ENCODE results near the gene PIWIL4. TPM values are rescaled to one million over a fixed set of nuclear protein-coding genes. Genes with fewer than 3 reads are reported as not detected.

The PIWIL4 gene
- total RNA-seq, 6 experiments from 2014 or later: 0.12 to 0.43 (median 0.28) TPM

- no peak overlapping the region for H3K27ac Mint-ChIP-seq
- no peak for DNase-seq
- peaks cover 27% of the 10 kb centered on the region for H3K4me1 Mint-ChIP-seq (ENCODE audit: low read depth)
- peaks cover 23% of the 10 kb centered on the region for H3K27me3 Mint-ChIP-seq (ENCODE audit: insufficient read depth)
- no peaks in the 10 kb centered on the region for H3K36me3 Mint-ChIP-seq (ENCODE audit: low read depth)
- no peak overlapping the region for H3K4me3 Mint-ChIP-seq
- TF ChIP-seq CTCF (IDR thresholded peaks at IDR 0.05): no peak
- H3K9me3 Mint-ChIP-seq: no peaks in the 10 kb centered on the region
Observed at GRCh38 chr11:94654201-94654600, 87.0 kb downstream of the PIWIL4 start.

DNA sequence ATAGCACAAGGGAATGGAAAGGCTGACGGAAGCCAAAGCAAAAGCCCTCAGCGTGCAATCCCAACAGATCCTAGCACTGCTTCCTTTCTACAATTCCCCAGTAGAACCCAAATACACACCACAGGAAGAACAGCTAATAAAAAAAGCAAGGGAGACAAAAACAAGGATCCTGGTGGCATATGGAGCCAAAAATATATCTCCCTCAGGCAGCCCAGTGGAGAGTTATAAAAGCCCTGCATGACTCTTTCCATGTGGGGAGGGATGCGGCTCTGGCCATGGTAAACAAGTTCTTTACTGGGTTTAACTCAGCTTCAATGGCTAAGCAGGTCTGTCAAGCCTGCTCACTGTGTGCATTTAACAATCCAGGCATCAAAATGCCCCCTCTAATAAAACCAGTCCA, 88.1 kb downstream of the PIWIL4 start:
- no peak for DNase-seq
- no peaks in the 10 kb centered on the region for H3K36me3 Mint-ChIP-seq (ENCODE audit: low read depth)
- peaks cover 21% of the 10 kb centered on the region for H3K4me1 Mint-ChIP-seq (ENCODE audit: low read depth)
- TF ChIP-seq CTCF (IDR thresholded peaks at IDR 0.05): no peak
- H3K27me3 Mint-ChIP-seq (ENCODE audit: insufficient read depth): peaks cover 31% of the 10 kb centered on the region
- no peak overlapping the region for H3K4me3 Mint-ChIP-seq
- H3K27ac Mint-ChIP-seq: no peak overlapping the region
- no peaks in the 10 kb centered on the region for H3K9me3 Mint-ChIP-seq

DNA sequence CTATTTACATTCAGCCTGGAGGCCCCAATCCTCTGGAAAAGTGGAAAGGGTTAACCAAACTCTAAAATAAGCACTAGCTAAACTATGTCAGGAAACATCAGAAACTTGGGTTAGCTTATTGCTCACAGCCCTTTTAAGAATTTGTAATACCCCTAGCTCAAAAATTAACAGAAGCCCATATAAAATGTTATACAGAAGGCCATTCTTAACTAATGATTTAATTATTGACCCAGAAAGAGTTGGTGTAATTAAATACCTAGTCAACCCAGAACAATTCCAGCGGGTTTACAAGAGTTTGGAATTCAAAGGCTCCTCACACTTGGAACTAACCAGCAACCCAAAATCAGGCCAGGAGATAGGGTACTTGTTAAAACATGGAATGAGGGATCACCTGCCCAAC, 88.8 kb downstream of the PIWIL4 start:
- no peak for TF ChIP-seq CTCF (IDR thresholded peaks at IDR 0.05)
- H3K4me3 Mint-ChIP-seq: no peak overlapping the region
- H3K4me1 Mint-ChIP-seq (ENCODE audit: low read depth): peaks cover 14% of the 10 kb centered on the region
- no peak overlapping the region for H3K27ac Mint-ChIP-seq
- no peak for DNase-seq
- no peaks in the 10 kb centered on the region for H3K36me3 Mint-ChIP-seq (ENCODE audit: low read depth)
- H3K27me3 Mint-ChIP-seq (ENCODE audit: insufficient read depth): peaks cover 35% of the 10 kb centered on the region
- H3K9me3 Mint-ChIP-seq: no peaks in the 10 kb centered on the region

GRCh38 chr11:94656968-94657367, 89.8 kb downstream of the PIWIL4 start:
- no peak overlapping the region for H3K4me3 Mint-ChIP-seq
- H3K4me1 Mint-ChIP-seq (ENCODE audit: low read depth): peaks cover 8% of the 10 kb centered on the region
- H3K27me3 Mint-ChIP-seq (ENCODE audit: insufficient read depth): peaks cover 40% of the 10 kb centered on the region
- no peaks in the 10 kb centered on the region for H3K9me3 Mint-ChIP-seq
- no peaks in the 10 kb centered on the region for H3K36me3 Mint-ChIP-seq (ENCODE audit: low read depth)
- DNase-seq: no peak
- H3K27ac Mint-ChIP-seq: no peak overlapping the region
- TF ChIP-seq CTCF (IDR thresholded peaks at IDR 0.05): no peak

- no peak overlapping the region for H3K4me3 Mint-ChIP-seq
- H3K4me1 Mint-ChIP-seq (ENCODE audit: low read depth): peaks cover 8% of the 10 kb centered on the region
- H3K27ac Mint-ChIP-seq: no peak overlapping the region
- DNase-seq: no peak
- H3K27me3 Mint-ChIP-seq (ENCODE audit: insufficient read depth): peaks cover 43% of the 10 kb centered on the region
- H3K9me3 Mint-ChIP-seq: no peaks in the 10 kb centered on the region
- no peak for TF ChIP-seq CTCF (IDR thresholded peaks at IDR 0.05)
- H3K36me3 Mint-ChIP-seq (ENCODE audit: low read depth): no peaks in the 10 kb centered on the region
Observed at GRCh38 chr11:94657629-94658028, 90.5 kb downstream of the PIWIL4 start.

DNA sequence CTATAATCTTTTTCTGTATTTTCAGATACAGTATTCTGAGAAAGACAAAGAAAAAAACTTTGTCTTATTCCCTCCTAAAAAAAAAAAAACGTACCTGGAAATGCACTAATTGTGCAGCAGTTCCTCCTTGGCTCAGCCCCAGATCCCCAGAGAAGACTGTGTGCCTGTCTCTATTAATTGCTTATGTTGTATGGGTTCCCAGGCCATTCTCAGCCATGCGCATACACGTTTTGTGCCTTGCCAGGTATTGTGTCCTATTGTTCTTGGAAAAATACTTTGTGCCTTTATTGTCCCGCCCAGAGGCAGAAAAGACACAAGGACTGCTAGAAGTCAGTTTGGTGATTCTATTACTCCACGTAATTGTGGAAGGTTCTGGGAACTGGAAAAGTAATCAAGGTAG, 91.2 kb downstream of the PIWIL4 start:
- Mint-ChIP-seq H3K36me3 (ENCODE audit: low read depth) (no peaks in the 10 kb centered on the region; the same call in 1 of the 2 replicates), H3K4me3 (no peak overlapping the region), H3K27ac (no peak overlapping the region), H3K9me3 (no peaks in the 10 kb centered on the region; the same call in 1 of the 2 replicates), H3K4me1 (ENCODE audit: low read depth) (peaks cover 8% of the 10 kb centered on the region), H3K27me3 (ENCODE audit: insufficient read depth) (peaks cover 43% of the 10 kb centered on the region)
- DNase-seq: no peak
- no peak for TF ChIP-seq CTCF (IDR thresholded peaks at IDR 0.05)
